Testis (tissue), 2 donors: ENCODE measurements around the gene SLC39A13.

Experiments
- CTCF ChIP-seq, 3 experiments: fragments of 450-650 bp in 2 of 3; fragments of 200-600 bp in 1 of 3; sonication (generic) in 1 of 3; IDR thresholded peaks; one replicate each; pipeline ENCODE4 v1.5.1; 2016 to 2019; ENCODE audit warnings: antibody characterized with exemption in 3 of 3, mild to moderate bottlenecking in 2 of 3, moderate library complexity in 1 of 3
- POLR2A ChIP-seq: fragments of 450-650 bp; IDR thresholded peaks from one replicate; pipeline ENCODE4 v1.6.1; 2017; ENCODE audit warnings: antibody characterized with exemption, mild to moderate bottlenecking, moderate library complexity

GRCh38 chr11:47435687-47436086 lies 27.3 kb downstream of the SLC39A13 start:
- TF ChIP-seq POLR2A = no peak
- TF ChIP-seq CTCF (IDR thresholded peaks at IDR 0.05) = no peak
